HG03280 (cell line): ENCODE data around the gene MEN1.
"Not testable (repeated sequence)": the region's sequence is repeated elsewhere in the genome, so short reads cannot be mapped to it uniquely, and the experiment has no call there.

Experiments used
- ATAC-seq: cut with Tn5 transposase; IDR thresholded peaks from one replicate; pipeline ENCODE4 v1.9.1; 2021; ENCODE audit warnings: mild to moderate bottlenecking, moderate library complexity; ENCODE audit not compliant: unreplicated experiment

The MEN1 gene

GRCh38 chr11:64846998-64847666 lies 36.8 kb upstream of the MEN1 start:
- ATAC-seq: no peak

DNA sequence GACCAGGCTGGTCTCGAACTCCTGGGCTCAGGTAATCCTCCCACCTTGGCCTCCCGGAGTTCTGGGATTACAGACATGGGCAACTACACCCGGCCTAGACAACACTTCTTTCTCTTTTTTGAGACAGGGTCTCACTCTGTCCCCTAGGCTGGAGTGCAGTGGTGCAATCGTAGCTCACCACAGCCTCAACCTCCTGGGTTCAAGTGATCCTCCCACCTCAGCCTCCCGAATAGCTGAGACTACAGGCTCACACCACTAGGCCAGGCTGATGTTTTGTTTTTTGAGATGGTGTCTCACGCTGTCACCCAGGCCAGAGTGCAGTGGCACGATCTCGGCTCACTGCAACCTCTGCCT lies 35.4 kb upstream of the MEN1 start:
- not testable (repeated sequence) for ATAC-seq

DNA sequence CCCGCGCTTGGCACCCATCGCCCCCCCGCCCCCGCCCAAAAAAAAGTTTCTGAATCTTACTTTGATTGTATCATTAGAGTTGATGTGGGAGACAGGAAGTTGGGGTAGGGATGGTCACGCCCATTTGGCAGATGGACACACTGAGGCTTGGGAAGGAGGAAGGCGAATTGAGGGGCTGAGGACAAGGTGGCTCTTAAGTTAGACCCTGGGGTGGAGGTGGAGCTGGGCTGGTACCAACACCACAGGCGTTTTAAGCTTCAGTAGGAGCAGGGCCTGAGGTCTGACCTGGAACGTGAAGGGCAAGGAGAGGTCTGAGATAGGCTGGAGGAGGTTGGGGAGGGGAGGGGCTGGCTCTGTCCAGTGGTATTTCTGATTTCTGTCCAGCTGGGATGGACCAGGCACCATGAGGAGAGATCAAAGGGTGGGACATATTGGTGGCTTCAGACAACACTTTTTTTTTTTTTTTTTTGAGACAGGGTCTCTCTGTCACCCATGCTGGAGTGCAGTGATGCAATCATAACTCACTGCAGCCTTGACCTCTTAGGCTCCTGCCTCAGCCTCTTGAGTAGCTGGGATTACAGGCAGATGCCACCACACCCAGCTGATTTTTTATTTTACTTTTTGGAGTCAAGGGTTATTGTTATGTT lies 34.9 kb upstream of the MEN1 start:
- no peak for ATAC-seq

- ATAC-seq: no peak
These were observed 34.2 kb upstream of the MEN1 start, which contains the start of gene CDC42BPG for GRCh38 chr11:64844330-64845128. Gene CDC42BPG, minus strand, starts transcription at chr11:64844653. Its CDS starts 84 bp downstream, at chr11:64844569.

DNA sequence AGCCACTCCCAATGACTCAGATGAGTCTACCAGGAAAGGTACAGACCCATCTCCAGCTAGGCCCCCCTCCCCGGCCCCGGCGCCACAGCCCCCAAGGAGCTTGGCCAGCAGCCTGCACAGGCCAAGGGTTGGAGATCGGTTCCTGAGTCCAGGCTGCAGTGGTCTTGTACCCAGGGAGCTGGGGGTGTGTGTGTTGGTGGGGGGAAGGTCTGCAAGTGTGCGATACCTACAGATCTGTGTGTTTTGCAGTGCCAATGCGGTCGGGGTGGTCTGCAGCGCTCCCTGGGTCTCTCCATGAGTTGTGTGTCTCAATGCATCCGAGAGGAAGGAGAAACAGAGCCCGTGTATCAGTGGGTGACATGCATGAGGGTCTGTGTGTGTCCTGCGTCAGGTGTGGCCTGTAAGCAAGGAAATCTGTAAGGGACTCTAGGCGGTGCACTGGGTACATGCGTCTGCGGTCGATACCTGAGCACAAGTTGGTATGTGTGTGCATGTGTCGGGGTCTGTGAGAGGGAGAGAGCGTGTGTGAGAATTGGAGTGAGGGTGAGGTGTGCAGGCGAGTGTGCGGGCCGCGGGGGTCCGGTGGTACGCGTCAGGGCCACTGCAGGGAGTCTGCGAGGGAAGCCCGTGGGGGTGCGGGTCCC lies 33.5 kb upstream of the MEN1 start:
- ATAC-seq: no peak

- ATAC-seq: no peak
These were observed 32.7 kb upstream of the MEN1 start for GRCh38 chr11:64842851-64843685.

DNA sequence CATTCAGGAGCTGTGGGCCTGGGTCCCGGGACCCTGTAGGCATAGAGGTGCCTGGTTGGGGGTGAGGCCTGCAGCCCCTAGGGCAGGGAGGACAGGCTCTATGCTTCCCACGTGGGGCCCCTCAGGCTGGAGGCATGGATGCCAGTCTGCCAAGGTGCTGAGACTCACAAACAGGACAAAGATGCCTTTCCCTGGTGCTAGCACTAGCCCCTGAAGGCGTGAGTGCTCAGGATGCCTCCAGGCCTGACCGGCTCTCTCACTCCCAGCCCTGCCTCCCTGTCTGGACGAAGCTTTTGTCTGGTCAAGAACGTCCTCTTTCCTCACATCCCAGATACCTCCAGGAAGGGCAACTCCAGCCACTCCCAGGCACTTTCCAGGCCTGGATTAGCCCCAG lies 32.0 kb upstream of the MEN1 start:
- no peak for ATAC-seq

- no peak for ATAC-seq
These were observed 31.4 kb upstream of the MEN1 start for GRCh38 chr11:64841592-64842365.

DNA sequence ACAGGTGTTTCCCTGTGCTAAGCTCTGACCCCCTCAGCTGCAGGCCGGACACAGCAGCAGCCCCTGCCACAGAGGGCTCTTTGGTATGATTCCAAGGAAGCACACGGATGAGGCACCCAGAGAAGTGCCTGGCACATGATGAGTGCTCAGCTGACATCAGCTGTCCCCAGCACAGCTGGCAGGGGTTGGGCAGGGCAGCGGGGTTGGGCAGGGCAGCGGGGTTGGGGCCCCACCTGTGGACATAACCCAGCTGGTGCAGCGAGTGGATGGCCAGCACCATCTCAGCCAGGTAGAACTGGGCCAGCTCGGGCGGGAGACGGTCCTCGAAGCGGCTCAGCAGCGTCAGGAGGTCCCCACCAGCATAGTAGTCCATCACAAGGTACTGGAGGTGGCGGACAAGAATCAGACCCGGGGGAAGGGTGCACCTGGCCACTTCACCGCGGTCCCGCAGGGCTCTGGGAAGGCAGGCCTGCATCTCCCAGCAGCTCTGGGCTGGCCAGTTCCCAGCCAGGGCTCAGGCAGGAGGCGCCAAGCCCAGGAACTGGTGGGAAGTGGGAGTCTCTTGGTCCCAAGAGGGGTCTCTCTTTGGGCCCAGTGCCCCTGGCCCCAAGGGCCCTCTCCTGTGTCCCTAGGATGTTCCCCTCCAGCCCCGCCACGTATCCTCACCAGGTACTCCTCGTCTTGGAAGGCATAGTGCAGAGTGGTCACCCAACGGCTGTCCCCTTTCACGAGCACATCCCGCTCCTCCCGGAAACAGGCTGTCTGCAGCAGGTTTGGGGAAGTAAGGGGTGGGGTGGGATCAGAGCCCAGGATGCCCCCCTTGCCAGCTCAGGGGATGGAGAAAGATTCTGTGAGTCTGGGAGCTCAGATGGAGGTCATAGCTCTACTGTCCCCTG lies 29.8 kb upstream of the MEN1 start:
- ATAC-seq: no peak

DNA sequence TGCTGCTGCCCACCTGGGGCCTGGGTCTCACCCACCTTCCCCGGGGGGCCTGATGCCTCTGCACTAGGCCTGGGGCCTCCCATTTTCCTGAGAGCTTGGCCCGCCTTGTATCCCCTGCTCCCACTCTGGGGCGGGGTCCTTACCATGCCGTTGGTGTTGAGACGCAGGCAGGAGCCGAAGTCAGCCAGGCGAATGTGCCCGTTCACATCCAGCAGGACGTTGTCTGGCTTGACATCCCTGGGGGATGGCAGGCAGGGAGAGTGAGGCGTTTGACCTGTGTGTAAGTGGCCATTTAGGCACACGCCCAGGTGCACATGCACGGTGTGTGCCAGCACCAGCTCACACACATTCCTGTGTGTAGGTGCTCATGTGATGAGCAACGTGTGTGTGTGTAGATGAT lies 29.0 kb upstream of the MEN1 start:
- ATAC-seq: no peak

- no peak for ATAC-seq
These were observed 28.4 kb upstream of the MEN1 start for GRCh38 chr11:64838600-64839334.

DNA sequence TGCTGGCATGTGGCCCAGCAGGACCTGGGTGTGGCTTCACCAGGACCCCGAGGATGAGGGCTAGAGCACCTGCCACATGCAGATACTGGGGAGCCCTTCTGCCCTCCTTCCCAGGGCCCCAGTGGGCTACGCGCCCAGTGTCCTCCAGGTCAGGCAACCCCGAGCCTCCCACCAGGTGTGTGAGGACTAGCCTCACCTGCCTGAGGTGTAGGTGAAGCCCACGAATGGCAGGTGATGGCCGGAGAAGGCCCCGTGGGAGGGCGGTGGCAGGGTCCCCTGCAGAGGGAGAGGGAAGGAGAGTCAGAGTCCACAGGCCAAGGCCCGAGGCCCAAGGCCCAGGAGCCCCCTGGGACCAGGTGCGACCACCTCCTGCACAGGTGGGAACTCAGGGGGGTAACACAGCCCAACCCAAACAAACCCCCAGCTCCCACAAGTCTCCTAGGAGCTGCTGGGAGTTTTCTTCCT lies 27.6 kb upstream of the MEN1 start:
- no peak for ATAC-seq

- ATAC-seq: no peak
These were observed 26.2 kb upstream of the MEN1 start for GRCh38 chr11:64836448-64837072.

- no peak for ATAC-seq
These were observed 25.5 kb upstream of the MEN1 start for GRCh38 chr11:64835616-64836447.

DNA sequence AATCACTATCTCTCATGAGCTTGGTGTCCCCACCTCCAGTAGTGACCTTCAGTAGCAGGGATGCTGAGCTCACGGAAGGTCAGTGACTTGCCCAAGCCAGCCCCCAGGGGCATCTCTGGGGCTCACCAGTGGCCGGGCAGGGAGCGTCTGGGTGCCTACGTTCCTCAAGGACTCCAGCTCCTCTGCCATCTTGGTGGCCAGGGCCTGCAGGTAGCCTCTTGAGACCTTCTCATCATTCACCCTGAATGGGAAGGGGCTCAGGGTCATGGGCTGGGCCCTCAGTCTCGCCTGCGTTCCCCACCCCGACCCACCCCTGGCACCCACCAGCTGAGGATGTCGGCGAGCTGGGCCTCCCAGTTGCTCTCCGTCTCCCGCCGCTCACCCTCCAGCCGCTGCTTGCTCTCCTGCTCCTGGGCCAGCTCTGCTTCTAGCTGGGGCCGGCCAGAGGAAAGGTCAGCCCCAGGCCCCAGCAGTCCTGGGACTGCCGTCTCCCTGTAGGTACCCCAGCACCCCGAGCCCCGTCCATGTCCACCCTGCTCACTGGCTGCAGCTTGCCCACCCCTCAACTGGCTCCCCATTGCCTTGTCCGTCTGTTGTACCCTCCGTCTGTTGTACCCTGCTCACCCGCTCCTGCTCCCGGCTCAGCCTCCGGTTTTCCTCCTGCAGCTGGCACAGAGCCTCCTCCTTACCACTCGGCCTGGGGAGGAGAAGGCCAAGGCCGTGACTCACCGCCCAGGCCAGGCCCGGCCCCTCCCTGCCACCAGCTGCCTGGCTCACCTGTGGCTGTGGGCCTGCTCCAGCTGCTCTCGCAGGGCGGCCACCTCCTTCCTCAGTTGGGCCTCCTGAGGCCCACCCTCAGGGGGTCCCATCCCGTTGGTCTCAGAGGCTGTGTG lies 24.6 kb upstream of the MEN1 start:
- no peak for ATAC-seq
